NCI-H146 treated with DMSO at 0.1 percent for 48 hours (cell line): ENCODE measurements around the gene FCMR.
"Not testable (repeated sequence)": the region's sequence is repeated elsewhere in the genome, so short reads cannot be mapped to it uniquely, and the experiment has no call there.

Experiments
- DNase-seq: peaks from one replicate; lab custom pipeline; 2025; ENCODE audit not compliant: unreplicated experiment; lab: John Stamatoyannopoulos, UW

FCMR gene

DNA sequence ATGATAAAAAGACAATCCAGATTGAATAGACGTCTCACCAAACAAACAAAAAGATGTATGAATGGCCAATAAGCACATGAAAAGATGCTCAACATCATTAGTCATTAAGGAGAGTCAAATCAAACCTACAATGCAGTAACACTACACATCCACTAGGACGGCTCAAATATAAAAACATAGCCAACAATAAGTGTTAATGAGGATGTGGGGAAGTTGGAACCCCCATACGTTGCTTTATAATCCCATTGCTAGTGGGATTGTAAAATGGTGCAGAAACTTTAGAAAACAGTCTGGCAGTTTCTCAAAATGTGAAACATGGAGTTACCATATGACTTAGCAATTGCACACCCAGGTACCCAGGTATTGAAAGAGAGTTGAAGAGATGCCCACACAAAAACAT, 39.2 kb downstream of the FCMR start:
- DNase-seq = no peak

- no peak for DNase-seq
These were observed 41.4 kb downstream of the FCMR start for GRCh38 chr1:206880314-206880713.

DNA sequence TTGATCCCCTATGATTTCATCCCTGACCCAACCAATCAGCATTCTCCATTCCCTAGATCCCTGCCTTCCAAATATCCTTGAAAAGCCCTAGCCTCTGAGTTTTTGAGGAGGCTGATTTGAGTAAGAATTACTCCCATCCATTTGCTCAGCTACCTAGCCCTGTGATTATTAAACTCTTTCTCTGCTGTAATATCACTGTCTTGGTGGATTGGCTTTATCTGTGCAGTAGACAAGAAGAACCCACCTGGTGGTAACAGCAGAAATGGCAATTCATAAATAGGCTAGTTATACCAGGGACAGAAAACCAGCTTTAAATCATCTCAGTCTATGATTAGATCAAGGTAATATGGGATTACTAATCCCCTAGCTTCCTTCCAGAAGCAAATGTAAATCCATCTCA, 43.3 kb downstream of the FCMR start:
- DNase-seq = no peak

DNA sequence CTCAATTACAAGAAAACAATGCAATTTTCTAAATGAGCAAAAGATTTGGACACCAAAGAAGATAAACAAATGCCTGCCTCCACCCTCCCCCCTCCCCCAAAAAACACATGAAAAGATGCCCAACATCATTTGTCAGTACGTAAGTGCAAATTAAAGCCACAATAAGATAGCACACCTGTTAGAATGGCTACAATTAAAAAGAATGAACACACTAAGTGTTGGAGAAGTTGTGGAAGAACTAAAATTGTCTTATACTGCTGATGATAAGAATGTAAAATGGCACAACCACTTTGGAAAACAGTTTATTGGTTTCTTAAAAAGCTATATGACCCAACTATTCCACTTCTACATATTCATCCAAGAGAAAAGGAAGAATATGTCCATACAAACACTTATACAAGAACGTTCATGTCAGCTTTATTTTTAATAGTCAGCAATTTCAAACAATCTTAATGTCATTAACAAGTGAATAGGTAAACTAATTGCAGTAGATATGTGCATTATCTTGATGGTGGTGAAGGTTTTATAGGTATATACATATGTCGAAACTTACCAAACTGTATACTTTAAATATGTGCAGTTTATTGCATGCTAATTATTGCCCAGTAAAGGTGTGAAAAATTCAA, 45.9 kb downstream of the FCMR start:
- DNase-seq = no peak

- no peak for DNase-seq
These were observed 48.0 kb downstream of the FCMR start for GRCh38 chr1:206873603-206874188.

GRCh38 chr1:206872139-206872538, 49.6 kb downstream of the FCMR start:
- DNase-seq = no peak

- no peak for DNase-seq
These were observed 53.5 kb downstream of the FCMR start for GRCh38 chr1:206868264-206868663.

DNA sequence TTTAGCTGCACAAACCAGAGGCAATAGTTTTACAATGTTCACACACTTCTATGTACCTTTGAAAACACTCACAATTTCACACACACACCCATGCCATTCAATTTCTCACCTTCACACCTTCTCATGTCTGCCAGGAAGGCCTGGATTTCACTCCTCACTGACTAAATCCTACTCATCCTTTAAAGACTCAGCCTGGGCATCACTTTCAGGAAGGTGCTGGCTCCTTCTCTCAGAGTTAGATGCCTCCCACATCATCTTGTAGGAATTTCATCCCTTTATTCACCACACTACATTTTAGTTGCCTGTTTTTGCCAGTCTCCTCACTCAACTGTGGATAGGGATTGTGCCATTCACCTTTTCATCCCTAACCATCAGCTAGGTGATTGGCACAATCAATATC, 54.0 kb downstream of the FCMR start:
- DNase-seq = no peak

DNA sequence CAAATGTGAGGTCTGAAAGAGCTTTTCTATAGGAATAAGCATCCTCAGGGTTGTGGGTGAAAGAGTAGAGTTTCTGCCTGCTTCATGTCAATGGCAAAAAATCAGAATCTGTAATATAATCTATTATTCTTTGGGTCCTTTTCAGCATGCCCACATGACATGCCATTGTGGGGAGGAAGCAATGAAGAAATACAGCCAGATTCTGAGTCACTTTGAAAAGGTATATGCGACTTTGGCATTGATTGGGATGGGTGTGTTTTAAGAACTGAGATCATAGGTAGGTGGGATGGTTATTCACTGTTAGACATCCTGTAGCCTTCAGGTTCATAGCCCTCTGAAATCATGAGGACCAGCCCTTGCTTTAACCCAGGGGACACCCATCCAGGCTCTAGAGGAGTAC, 54.5 kb downstream of the FCMR start:
- DNase-seq = no peak

GRCh38 chr1:206866062-206866461, 55.7 kb downstream of the FCMR start:
- no peak for DNase-seq

DNA sequence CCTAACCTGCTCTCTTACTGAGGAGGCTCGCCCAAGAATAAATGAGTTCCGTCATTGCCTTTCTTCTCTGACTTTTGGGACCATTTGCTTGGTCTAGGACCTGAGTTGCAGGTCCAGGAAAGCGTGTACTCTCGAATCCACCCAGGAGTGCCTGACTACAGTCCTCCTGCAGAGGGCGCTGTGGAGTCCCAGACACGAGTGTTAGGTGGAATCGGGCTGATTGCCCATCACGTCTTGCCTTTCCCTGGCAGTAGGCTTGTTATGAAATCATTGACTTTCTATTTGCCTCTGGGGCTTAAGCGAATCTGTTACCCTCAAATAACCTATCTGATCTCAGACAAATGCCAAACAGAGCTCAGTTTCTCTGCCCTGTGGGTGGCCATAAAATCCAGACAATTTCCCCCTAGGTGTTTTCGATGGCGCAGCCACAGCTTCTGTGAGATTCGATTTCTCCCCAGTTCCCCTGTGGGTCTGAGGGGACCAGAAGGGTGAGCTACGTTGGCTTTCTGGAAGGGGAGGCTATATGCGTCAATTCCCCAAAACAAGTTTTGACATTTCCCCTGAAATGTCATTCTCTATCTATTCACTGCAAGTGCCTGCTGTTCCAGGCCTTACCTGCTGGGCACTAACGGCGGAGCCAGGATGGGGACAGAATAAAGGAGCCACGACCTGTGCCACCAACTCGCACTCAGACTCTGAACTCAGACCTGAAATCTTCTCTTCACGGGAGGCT, 56.6 kb downstream of the FCMR start, which contains the start of gene IL20:
TSS of gene IL20 (plus strand) at position 685 of the 733 bp plus-strand sequence. CDS start 230 bp downstream, outside the sequence.
- DNase-seq = peak; percentile 37

DNA sequence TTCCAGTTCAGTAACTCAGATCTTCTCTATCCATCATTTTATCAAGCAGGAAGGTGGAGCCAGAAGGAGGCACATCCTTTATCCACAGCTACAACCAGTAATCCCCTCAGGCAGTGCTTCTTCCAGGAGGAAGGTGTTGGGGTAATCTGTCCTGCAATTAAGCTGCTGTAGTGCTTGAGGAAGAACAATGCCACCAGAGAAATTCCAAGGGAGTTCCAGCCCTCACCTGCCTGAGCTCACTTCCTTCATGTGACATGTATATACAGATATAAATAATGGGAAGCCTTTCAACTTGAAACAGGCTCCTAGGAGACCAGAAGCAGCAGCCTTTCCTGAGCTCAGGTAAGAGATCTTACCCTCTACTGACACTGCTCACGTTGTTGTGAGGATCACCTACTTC, 58.5 kb downstream of the FCMR start:
- no peak for DNase-seq

- no peak for DNase-seq
These were observed 61.6 kb downstream of the FCMR start for GRCh38 chr1:206860165-206860564.

DNA sequence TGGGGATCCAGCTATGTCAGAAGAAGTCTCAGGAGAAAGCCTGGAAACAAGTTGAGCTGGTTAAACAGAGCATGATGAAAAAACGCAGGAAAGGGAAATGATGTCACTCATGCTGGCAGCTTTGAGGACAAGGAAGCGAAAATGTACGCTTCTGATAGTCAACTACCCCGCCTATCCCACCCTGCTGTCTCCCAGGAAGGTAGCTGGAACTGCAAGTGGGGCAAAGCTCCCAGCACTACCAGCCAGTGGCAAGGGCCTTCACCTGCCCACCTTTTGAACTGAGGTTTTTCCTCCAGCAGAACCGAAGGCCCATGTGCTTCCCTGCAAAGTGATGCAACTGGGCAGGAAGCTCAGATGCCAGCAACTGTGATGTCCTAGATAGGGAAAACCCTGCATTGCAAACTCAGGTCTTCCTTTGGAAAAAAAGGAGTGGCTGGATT, 62.6 kb downstream of the FCMR start:
- DNase-seq = no peak

DNA sequence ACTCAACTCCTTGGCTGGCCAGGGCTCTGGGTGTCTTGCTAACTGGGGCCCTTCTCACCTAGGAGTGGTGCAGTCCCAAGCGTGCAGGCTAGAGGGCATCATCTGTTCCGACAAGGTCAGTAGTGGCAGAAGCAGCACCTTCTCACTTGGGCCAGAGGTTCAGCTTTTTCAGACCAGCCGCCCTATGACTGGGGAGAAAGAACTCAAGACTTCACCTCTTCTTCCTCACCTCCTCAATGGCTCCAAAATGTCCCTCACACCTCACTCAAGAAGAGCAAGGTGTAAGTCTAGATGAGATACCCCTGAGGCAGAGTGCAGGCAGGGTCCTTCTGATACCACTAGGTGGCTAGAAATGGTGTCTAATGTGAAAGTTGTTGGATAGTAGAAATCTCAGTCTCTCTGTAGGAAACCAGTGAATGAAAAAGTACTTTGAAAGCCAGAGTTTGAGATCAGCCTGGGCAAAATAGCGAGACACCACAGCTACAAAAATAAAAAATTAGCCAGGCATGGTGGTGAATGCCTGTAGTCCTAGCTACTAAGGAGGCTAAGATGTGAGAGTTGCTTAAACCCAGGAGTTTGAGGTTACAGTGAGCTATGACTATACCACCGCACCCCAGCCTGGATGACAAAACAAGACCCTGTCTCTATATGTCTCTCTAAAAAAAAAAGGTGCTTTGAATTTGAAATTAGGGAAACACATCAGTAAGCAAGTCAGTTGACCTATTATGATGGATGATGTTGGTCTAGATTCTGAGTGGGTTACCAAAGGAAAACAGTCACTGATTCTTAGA, 64.9 kb downstream of the FCMR start:
- no peak for DNase-seq

- DNase-seq = no peak
These were observed 65.9 kb downstream of the FCMR start for GRCh38 chr1:206855859-206856258.

GRCh38 chr1:206854401-206855129, 67.2 kb downstream of the FCMR start:
- no peak for DNase-seq

- not testable (repeated sequence) for DNase-seq
These were observed 68.0 kb downstream of the FCMR start for GRCh38 chr1:206853696-206854095.
